ENCODE data around the gene PCAT7. TPM values are rescaled to one million over a fixed set of nuclear protein-coding genes. Genes with fewer than 3 reads are reported as not detected.

PCAT7 gene
- polyA plus RNA-seq, 1 donor (not counting 4 experiments of a cell fraction or from before 2014, with no cell fraction given) = not detected

- no peak overlapping the region for H2AFZ ChIP-seq (ENCODE audit: control insufficient read depth, low read length)
- H3K9me3 ChIP-seq (ENCODE audit: control insufficient read depth, low read depth, low read length) = no peaks in the 10 kb centered on the region
- no peaks in the 10 kb centered on the region for H3K79me2 ChIP-seq (ENCODE audit: control insufficient read depth, insufficient read depth, low read length)
- TF ChIP-seq EZH2 (IDR thresholded peaks at IDR 0.05; ENCODE audit: low read length) = no peak
- TF ChIP-seq CTCF (optimal IDR thresholded peaks at IDR 0.05 in 1 of 3, IDR thresholded peaks at IDR 0.05 in 1 of 3, conservative IDR thresholded peaks at IDR 0.05 in 1 of 3; ENCODE audit: extremely low read depth in 1 of 3, insufficient read depth in 2 of 3, low read length in 3 of 3) = no peak
- no peaks in the 10 kb centered on the region for H4K20me1 ChIP-seq (ENCODE audit: control insufficient read depth, extremely low read depth, insufficient read depth, low read length)
- FAIRE-seq (no peak), DNase-seq (ENCODE audit: low read depth, low spot score) (no peak)
- H3K4me1 ChIP-seq (ENCODE audit: control insufficient read depth, extremely low read depth, insufficient read depth, low read length) = peaks cover 10% of the 10 kb centered on the region
- H3K9me1 ChIP-seq (ENCODE audit: control insufficient read depth, extremely low read depth, insufficient read depth, low read length) = no peaks in the 10 kb centered on the region
- H3K9ac ChIP-seq (ENCODE audit: control insufficient read depth, extremely low read depth, insufficient read depth, low read length) = no peak overlapping the region
- H3K4me3 ChIP-seq (ENCODE audit: control insufficient read depth in 2 of 3, extremely low read depth in 1 of 3, insufficient read depth in 2 of 3, low read depth in 1 of 3, low read length in 3 of 3) = no peak overlapping the region
- no peaks in the 10 kb centered on the region for H3K36me3 ChIP-seq (ENCODE audit: control insufficient read depth in 2 of 2, extremely low read depth in 1 of 2, insufficient read depth in 2 of 2, low read length in 2 of 2)
- dilution Hi-C loops (cut with MboI; ENCODE audit: extremely low pct_ligation_motif_present, low sequenced_read_pairs) = no loop called here
- no peak overlapping the region for H3K27ac ChIP-seq (ENCODE audit: control insufficient read depth, insufficient read depth, low read length)
- no peaks in the 10 kb centered on the region for H3K27me3 ChIP-seq (ENCODE audit: control insufficient read depth, extremely low read depth, insufficient read depth, low read length)
- H3K4me2 ChIP-seq (ENCODE audit: control insufficient read depth, extremely low read depth, insufficient read depth, low read depth, low read length) = no peak overlapping the region
Measured at GRCh38 chr9:94577036-94577435, 22.2 kb downstream of the PCAT7 start.

- Histone ChIP-seq H3K9me3 (ENCODE audit: control insufficient read depth, low read depth, low read length) (no peaks in the 10 kb centered on the region), H3K4me1 (ENCODE audit: control insufficient read depth, extremely low read depth, insufficient read depth, low read length) (peaks cover 11% of the 10 kb centered on the region), H3K27ac (ENCODE audit: control insufficient read depth, insufficient read depth, low read length) (no peak overlapping the region), H4K20me1 (ENCODE audit: control insufficient read depth, extremely low read depth, insufficient read depth, low read length) (no peaks in the 10 kb centered on the region), H3K79me2 (ENCODE audit: control insufficient read depth, insufficient read depth, low read length) (no peaks in the 10 kb centered on the region), H2AFZ (ENCODE audit: control insufficient read depth, low read length) (no peak overlapping the region), H3K9ac (ENCODE audit: control insufficient read depth, extremely low read depth, insufficient read depth, low read length) (no peak overlapping the region), H3K9me1 (ENCODE audit: control insufficient read depth, extremely low read depth, insufficient read depth, low read length) (no peaks in the 10 kb centered on the region), H3K36me3 (ENCODE audit: control insufficient read depth in 2 of 2, extremely low read depth in 1 of 2, insufficient read depth in 2 of 2, low read length in 2 of 2) (no peaks in the 10 kb centered on the region), H3K4me2 (ENCODE audit: control insufficient read depth, extremely low read depth, insufficient read depth, low read depth, low read length) (no peak overlapping the region), H3K4me3 (ENCODE audit: control insufficient read depth in 2 of 3, extremely low read depth in 1 of 3, insufficient read depth in 2 of 3, low read depth in 1 of 3, low read length in 3 of 3) (no peak overlapping the region), H3K27me3 (ENCODE audit: control insufficient read depth, extremely low read depth, insufficient read depth, low read length) (no peaks in the 10 kb centered on the region)
- DNase-seq (ENCODE audit: low read depth, low spot score) = no peak
- dilution Hi-C loops (cut with MboI; ENCODE audit: extremely low pct_ligation_motif_present, low sequenced_read_pairs) = no loop called here
- FAIRE-seq = no peak
- TF ChIP-seq EZH2 (IDR thresholded peaks at IDR 0.05; ENCODE audit: low read length) (no peak), CTCF (optimal IDR thresholded peaks at IDR 0.05 in 1 of 3, IDR thresholded peaks at IDR 0.05 in 1 of 3, conservative IDR thresholded peaks at IDR 0.05 in 1 of 3; ENCODE audit: extremely low read depth in 1 of 3, insufficient read depth in 2 of 3, low read length in 3 of 3) (no peak)
Measured at GRCh38 chr9:94577571-94577970, 22.7 kb downstream of the PCAT7 start.

Measured in keratinocyte (primary cell).